GM21825 (cell line): Measurements from ENCODE around the gene DOCK3.
"Not testable (repeated sequence)": the region's sequence is repeated elsewhere in the genome, so short reads cannot be mapped to it uniquely, and the experiment has no call there.

Experiments
- ATAC-seq: cut with Tn5 transposase; IDR thresholded peaks from one replicate; pipeline ENCODE4 v1.9.1; 2021; ENCODE audit warnings: mild to moderate bottlenecking, moderate library complexity; ENCODE audit not compliant: unreplicated experiment

Gene DOCK3

DNA sequence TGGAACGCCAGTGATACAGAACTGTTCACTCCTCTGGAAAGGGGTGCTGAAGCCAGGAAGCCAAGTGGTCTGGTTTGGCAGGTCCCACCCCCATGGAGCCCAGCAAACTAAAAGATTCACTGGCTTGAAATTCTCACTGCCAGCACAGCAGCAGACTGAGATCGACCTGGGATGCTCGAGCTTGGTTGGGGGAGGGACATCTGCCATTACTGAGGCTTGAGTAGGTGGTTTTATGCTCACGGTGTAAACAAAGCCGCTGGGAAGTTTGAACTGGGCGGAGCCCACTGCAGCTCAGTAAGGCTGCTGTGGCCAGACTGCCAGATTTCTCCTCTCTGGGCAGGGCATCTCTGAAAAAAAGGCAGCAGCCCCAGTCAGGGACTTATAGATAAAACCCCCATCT, 417.4 kb downstream of the DOCK3 start:
- ATAC-seq = not testable (repeated sequence)

DNA sequence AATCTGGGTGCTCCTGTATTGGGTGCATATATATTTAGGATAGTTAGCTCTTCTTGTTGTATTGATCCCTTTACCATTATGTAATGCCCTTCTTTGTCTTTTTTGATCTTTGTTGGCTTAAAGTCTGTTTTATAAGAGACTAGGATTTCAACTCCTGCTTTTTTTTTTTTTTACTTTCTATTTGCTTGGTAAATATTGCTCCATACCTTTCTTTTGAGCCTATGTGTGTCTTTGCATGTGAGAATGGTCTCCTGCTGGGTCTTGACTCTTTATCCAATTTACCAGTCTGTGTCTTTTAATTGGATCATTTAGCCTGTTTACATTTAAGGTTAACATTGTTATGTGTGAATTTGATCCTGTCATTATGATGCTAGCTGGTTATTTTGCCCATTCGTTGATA, 420.1 kb downstream of the DOCK3 start:
- ATAC-seq = not testable (repeated sequence)

DNA sequence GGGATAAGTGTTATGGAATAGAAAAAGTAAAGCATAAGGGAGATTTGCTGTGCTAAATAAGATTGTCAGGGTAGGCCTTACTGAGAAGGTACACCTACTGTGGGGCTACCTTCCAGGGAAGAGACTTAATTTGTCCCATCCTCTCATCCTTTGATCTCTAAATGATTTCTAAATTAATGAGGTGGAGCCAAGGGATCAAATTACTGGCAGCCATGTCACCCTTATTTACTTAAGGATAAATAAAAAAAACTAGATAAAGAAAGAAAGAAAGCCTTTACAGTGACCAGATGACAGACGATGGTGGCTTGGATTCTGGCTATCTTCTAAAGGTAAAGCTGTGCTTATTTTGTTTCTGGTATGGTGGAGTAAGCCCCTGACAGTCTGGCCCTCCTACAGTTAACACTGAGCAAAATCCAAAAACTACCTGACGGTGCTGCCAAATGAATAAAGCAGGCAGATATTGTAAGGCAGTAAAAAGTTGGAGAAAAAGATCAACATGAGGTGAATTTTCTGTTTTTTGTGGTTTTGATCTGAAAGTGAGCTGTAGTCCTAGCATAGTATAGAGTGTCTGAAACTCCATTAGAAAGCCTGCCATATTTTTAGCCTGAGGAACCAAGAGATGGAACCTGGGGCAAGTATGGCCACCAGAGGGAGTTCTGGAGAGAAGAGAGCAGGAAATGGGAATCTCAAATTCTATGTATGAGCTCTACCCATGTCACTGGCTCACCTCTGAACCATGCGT, 425.2 kb downstream of the DOCK3 start:
- ATAC-seq = no peak

DNA sequence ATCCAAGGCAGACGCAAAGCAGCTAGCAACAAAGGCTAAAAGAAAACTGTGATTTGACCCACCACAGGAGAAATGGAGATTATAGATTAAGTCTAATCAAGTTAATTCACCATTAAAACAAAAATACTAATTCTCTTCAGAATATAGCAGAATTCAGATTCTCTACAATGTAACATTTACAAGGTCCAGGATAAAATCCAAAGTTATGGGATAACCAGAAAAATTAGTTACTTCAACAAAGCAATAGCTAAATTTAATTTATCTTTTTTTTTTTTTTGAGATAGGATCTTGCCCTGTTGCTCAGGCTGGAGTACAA, 425.8 kb downstream of the DOCK3 start:
- no peak for ATAC-seq

DNA sequence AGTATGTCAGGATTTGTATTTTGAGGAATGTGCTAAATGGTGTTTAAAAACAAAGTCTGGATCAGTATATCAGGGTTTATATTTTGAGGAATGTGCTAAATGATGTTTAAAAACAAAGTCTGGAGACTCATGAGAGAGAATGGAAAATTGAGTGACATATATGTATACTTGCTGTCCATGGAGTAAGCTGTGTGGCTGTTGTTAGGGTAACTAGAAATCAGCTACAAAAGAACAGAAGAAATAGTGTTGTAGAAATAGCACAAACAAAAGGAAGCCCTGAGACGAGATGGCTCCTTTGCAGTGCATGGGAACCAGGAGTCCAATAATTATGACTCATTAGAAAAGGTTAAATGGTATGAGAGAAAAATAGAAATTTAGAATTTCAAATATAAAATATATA, 427.7 kb downstream of the DOCK3 start:
- no peak for ATAC-seq

DNA sequence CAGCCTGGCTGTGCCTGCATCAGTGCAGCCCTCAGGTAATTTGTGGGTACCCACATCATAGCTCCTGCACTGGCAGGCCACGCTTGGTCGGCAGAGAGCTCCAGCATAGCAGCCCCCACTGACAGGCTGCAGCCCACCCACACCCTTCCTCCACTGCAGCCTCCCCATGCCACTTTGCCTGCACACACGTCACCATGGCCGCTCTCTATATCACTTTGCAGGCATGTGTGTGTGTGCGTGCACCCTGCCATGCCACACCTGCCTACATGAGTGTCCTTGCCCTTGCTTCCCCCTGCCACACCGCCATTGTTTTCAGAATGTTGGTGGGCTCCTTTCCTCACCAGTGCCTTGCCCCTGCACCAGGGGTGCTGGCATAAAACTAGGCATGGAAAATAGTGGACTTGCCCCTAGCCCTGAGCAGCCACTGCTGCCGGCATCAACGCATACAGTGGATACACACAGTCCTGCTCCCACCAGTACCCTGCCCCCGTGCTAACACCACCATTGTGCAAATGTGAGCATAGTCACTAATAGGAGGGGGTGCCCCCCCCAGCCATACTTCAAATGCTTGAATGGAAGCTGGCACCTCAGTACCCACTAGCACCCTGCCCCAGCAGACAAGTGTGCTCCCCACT, 431.6 kb downstream of the DOCK3 start:
- no peak for ATAC-seq

DNA sequence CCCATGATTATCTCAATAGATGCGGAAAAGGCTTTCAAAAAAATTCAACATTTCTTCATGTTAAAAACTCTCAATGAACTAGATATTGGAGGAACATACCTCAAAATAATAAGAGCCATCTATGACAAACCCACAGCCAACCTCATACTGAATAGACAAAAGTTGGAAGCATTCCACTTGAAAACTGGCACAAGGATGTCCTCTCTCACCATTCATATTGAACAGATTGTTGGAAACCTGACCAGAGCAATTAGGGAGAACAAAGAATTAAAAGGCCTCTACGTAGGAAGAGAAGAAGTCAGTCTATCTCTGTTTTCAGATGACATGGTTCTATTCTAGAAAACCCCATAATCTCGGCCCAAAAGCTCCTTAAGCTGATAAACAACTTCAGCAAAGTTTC, 435.9 kb downstream of the DOCK3 start:
- no peak for ATAC-seq

DNA sequence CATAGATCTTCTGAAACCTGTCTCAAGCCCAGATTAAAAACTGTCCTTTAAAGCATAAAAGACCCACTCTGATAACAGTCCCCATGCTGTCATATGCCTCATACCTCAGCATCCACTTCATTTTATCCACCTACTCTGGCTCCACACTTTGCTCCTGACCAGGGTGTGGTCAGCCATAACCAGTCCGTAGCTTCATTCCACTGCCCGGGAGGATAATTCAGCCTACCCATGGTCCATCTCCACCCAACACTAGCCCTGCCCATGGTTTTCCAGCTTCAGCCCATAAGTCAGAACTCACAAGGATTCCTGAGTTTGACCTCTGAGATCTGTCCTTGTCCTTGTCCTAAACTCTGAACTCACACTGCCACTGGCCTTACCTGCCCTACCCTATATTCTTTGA, 448.2 kb downstream of the DOCK3 start:
- no peak for ATAC-seq

DNA sequence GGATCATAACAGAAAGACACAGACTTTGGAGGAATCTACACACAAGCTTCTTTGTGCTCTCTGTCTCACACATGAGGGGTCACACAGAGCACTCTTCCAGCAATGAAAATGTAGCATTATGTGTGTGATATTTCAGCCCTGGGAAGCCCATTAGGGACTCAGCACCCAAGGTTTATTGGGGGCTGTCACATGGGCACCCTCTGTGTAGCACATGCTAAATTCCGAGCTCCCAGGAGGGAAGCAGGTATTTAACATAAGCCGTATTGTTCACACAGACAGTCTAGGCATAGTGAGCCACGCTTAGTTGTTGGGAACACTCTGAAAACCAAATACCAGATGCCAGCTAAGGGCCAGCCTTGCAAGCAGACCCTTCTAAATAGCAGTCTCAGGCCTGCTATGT, 448.8 kb downstream of the DOCK3 start:
- no peak for ATAC-seq

DNA sequence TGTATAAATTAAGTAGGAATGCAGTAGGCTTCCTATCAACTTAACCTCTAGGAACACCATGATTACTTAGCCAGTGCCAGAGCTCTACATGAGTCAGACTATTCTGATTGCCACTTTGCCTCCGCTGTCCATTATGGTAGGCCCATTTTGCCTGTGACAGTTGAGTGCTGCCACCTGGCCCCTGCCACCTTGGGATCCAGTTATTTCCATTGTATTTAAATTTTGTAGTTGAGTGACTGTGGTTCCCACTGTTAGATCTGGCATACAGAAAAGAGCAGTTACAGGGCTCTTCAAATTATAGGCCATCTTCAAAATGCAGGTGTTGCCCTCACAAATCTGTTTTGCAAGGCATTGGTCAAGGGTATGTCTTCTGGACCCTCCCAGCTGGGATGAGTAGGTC, 456.9 kb downstream of the DOCK3 start:
- ATAC-seq = not testable (repeated sequence)

DNA sequence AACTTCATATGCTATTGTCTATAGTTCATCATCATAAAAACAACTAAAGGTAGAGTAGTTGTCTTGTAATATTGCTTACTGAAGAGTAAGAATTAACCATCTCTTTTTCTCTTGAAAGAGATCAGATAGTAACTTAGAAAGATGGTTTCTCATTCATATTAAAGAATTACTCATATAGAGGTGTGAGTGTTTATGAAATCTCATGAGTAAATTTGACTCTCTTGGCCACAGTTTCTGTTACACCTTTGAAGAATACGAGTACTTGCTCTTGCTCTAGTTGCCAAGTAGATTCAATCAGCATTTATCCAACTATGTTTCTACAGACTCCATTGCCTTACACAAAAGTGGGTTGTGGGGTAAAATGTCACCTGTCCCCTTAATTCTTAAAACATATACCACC, 463.0 kb downstream of the DOCK3 start:
- ATAC-seq = no peak

DNA sequence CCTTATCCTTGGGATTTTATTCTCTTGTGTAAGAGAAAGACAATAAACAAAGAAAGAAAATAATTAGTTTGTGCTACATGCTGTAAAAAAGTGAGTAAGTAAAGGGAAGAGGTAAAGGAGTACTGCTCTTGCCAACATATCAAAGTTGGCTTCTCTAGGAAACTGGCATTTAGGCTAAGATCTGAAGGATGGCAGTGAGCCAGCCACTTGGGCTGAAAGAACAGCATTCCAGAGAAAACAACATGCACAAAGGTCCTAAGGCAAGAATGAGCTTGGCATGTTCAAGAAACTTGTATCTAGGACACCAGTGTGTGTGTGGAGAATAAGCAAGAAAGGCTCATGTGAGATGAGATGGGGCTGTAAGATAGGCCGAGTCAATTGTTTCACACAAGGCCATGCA, 464.9 kb downstream of the DOCK3 start:
- no peak for ATAC-seq

DNA sequence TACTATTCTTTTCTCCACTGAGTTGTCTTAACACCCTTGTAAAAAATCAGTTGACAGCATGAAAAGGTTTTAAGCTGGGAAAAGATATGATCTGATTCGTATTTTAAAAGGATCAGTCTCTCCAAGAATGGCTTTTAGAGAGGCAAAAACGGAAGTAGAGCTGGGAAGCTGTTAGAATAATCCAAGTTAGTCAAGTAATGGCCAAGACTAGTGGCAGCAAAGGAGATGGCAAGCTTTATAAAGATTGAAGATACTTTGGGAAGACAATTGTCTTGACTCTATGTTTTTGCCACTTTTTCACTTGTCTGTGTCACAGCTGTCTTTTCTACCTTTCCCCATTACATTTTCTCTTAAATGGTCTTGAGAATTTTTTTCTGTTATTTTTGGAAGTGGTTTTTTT, 466.8 kb downstream of the DOCK3 start:
- no peak for ATAC-seq

DNA sequence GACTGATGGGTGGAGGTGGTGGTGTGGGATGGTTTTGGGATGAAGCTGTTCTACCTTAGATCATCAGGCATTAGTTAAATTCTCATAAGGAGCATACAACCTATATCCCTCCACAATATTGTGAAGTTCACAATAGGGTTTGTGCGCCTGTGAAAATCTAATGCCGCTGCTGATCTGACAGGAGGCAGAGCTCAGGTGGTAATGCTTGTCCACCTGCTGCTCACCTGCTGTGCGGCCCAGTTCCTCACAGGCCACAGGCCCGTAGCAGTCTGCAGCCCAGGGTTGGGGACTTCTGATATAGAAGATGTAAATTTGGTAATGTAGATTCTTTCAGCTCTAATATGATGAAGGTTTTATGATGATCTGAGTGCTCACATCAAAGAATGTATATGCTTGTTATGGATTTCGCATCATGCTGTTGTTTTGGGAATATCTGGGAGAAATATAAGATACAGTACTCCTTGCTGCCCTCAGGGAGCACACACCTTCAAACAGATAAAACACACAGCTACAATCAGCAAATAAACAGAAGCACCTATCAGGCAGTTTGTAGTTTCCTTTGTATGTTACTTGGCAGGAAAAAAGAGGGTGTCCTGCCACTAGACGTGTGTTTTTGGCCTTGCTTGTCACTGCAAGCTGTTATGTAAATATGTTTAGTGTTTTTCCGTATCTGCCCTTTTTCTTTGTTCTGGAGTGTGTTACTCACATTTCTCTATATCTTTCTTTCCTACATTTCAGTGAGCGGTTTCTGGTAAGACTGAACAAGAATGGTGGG, 471.3 kb downstream of the DOCK3 start:
- ATAC-seq = no peak

DNA sequence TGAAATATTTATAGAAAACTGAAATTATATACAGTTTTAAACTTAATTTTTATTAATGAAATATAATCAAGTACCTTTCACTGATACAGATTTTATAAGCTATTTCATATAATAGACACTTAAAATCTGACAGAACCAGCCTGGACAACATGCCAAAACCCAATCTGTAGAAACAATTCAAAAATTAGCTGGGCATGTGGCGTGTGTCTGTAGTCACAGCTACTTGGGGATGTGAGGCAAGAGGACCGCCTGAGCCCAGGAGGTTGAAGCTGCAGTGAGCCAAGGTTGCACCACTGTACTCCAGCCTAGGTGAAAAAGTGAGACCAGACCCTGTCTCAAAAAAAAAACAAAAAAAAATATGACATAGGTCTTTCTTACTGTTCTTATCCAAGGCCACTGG, 472.1 kb downstream of the DOCK3 start:
- no peak for ATAC-seq

DNA sequence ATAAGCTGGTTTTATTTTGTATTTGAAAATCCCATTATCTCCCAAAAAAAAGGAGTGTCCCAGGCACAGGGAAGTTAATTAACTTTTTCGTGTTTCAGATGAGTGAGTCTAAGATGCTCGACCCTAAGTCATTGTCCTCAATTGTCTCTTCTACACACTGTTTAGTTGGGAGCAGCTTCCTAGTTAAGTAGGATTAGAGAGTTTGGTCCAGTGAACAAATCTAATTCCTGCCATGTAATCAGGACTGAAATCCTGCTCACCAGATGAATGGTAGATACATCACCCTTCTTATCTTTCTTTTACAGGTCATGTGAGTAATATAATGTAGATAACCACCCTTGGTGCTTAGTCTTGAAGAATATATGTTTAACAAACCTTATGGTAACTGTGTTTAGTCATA, 481.4 kb downstream of the DOCK3 start:
- no peak for ATAC-seq

DNA sequence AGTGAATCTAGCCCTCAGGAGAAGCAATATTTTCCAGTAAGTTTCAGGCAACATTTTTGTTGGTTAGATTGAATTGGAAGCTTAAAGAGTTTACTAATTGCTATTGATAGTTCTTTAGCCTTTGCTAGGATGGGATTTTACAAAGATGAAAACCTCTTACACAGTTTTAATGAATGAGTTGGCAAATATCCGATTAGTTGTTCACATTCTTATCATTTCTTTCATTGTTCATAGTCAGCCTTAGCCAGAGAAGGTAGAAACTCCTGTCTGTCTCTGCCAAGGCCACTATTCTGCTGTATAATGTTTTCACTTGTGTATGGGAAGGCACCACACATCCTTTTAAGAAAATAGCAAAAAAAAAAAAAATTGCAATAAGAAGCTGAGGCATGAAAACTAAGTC, 488.3 kb downstream of the DOCK3 start:
- no peak for ATAC-seq

DNA sequence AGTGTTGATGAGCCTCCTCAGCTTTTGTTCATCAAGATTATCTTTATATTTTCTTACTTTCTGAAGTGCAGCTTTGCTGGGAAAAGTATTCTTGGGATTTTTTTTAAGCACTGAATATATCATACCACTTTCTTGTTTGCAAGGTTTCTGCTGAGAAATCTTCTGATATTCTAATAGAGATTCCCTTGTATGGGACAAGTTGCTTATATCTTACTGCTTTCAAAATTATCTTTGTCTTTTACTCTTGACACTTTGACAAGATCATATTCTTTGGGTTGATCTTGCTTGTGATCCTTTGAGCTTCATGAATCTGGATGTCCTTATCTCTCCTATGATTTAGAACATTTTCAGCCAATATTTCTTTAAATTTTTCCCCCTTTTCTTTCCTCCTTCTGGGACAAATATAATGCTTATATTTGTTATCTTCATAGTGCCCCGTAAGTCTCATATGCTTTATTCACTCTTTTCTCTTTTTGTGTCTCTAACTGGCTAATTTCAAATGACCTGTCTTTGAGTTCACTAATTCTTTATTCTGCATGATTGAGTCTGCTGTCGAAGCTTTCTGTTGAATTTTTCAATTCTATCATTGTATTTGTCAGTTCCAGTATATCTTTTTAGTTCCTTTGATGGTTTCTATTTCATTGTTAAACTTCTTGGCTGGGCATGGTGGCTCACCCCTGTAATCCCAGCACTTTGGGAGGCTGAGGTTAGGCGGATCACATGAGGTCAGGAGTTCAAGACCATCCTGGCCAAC, 499.0 kb downstream of the DOCK3 start:
- no peak for ATAC-seq

DNA sequence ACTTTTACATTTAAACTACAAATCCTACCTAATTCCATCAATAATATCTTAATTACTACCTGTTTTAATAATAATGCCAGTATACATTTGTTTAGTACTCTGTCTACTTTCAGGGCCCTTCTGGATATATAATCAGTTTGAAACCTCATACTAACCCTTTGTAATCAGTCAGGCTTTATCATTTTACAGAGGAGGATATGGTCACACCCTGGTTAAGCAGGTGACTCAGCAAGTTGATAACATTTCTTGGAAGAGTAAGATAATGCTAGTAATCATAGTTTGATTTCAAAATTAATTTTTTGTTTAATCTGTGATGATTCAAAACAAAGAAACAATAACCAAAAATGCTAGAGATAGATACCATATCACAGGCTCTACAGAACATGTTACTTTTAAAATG, 502.2 kb downstream of the DOCK3 start:
- ATAC-seq = no peak

DNA sequence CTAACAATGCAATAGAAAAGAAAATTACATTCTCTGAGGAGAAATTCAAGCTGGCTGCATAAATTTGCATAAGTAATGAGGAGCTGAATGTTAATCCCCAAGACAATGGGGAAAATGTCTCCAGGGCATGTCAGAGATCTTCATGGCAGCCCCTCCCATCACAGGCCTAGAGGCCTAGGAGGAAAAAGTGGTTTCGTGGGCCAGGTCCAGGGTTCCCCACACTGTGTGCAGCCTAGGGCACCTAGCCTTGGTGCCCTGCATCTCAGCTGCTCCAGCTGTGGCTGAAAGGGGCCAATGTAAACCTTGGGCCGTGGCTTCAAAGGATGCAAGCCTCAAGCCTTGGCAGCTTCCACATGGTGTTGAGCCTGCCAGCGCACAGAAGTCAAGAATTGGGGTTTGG, 511.7 kb downstream of the DOCK3 start:
- not testable (repeated sequence) for ATAC-seq

DNA sequence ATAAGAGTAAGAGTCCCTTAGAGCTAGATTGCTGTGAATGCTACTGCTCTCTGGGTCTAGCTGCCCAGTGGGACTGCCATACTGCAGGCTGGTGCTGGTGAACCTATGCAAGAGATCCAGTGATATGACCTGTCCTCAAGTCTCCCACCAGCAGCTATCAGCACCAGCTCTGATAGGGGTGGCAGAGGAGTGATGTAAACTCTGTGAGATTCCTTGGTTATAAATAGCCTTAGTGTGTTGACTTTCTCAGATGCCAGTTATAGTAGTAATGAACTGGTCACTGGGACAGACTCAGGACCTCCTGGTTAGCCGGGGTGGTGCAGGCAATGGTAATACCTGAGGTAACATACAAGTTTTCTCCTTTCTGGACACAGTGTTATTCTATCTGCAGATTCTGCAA, 515.5 kb downstream of the DOCK3 start:
- ATAC-seq = no peak

DNA sequence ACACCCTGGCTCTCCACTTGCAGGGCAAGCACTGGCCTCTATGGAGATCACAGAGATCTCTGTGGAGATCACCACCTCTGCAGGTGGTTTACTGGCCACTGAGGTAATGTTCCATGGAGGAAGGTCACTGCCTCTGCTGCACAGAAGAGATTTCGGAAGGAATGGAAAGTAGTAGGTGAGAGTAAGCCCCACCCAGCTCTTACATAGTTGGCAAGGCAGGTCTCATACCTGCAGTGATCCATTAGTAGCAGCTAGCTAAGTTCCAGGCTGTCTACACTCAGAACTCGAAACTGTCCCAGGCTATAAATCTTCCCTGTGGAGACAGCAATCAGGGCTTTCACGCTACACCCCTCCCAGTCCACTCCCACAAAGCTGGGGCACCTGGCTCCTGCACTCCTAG, 516.1 kb downstream of the DOCK3 start:
- no peak for ATAC-seq
